ENCODE results near the gene RTKN.
"Not testable (repeated sequence)": the region's sequence is repeated elsewhere in the genome, so short reads cannot be mapped to it uniquely, and the experiment has no call there.

RTKN gene

DNA sequence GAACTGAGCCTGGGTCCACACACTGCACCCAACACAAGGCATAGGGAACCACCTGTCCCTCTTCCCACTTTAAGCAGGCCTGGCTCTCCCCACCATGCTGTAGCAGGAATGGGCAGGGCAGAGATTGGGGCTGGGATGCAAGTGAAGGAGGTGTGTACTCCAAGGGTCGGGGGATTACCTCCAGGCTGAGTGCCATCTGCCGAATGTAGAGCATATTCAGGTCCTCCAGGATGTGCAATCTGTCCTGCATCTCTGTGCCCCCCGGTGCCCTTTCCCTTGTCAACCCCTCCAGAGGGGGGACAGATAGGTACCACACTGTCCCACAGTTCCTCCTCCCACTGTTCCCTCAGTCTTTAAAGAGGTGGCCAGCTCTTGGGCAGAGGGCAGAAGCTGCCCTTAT, 2.4 kb downstream of the RTKN start:
- DNase-seq (ENCODE audit: low read depth in 2 of 2), result no peak

- no peak for DNase-seq (ENCODE audit: low read depth in 2 of 2)
Measured at GRCh38 chr2:74438248-74438647, 3.5 kb downstream of the RTKN start.

GRCh38 chr2:74436848-74437695, 4.7 kb downstream of the RTKN start:
- no peak for DNase-seq (ENCODE audit: low read depth in 2 of 2)

- DNase-seq (ENCODE audit: low read depth in 2 of 2), result no peak
Measured at GRCh38 chr2:74436111-74436805, 5.5 kb downstream of the RTKN start.

GRCh38 chr2:74430502-74430901, 11.2 kb downstream of the RTKN start:
- no peak for DNase-seq (ENCODE audit: low read depth in 2 of 2)

GRCh38 chr2:74429487-74430451, 12.0 kb downstream of the RTKN start:
- no peak for DNase-seq (ENCODE audit: low read depth in 2 of 2)

GRCh38 chr2:74428675-74429074, 13.1 kb downstream of the RTKN start:
- no peak for DNase-seq (ENCODE audit: low read depth in 2 of 2)

- no peak for DNase-seq (ENCODE audit: low read depth in 2 of 2)
Measured at GRCh38 chr2:74427551-74427950, 14.2 kb downstream of the RTKN start.

DNA sequence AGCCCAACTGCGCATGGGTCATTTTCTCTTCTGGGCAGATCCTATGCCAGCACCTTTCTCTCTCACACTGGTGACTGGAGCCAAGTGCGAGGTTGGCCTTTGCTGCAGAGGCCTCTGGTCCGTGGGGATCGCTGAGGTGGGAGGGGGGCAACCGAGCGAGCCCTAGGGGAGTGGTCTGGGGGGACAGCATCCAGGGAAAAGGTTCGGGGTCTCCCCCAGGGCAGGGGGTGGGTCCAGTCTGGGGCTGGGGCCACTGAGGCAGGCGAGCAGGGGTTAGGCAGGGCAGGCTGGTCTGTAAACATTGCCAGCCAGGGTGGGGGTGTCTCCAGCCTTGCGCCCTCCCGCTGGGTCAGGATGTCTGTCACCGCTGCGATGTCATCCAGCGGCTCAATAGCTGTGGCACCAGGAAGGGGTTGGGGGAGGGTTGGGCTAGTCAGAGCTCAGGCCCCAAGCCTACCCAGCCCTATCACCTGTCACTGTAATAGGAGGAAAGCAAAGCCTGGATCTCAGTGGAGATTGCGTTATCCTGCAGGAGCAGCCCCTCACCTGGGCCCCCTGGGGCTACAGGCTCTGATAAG, 15.5 kb downstream of the RTKN start:
- DNase-seq (ENCODE audit: low read depth in 2 of 2), result no peak

DNA sequence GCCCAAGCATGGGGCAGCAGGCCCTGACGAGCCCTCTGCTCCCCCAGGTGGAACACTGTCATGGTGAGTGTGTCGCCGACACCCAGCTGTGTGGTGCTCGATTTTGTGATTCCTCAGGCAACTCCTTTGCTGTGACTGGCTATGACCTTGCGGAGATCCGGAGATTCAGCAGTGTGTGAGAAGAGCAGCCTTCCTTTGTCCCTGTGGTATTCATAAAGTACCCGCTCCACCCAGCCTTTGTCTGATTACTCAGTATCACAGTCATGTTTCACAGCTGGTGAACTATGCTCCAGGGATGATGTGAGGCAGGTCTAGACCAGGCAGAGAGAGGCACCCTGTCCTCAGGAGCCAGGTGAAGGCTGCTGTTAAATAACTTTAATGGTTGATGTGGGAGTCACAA, 16.2 kb downstream of the RTKN start:
- DNase-seq (ENCODE audit: low read depth in 2 of 2), result no peak

- no peak for DNase-seq (ENCODE audit: low read depth in 2 of 2)
Measured at GRCh38 chr2:74424995-74425406, 16.7 kb downstream of the RTKN start.

- DNase-seq (ENCODE audit: low read depth in 2 of 2), result no peak
Measured at GRCh38 chr2:74424139-74424992, 17.4 kb downstream of the RTKN start.

DNA sequence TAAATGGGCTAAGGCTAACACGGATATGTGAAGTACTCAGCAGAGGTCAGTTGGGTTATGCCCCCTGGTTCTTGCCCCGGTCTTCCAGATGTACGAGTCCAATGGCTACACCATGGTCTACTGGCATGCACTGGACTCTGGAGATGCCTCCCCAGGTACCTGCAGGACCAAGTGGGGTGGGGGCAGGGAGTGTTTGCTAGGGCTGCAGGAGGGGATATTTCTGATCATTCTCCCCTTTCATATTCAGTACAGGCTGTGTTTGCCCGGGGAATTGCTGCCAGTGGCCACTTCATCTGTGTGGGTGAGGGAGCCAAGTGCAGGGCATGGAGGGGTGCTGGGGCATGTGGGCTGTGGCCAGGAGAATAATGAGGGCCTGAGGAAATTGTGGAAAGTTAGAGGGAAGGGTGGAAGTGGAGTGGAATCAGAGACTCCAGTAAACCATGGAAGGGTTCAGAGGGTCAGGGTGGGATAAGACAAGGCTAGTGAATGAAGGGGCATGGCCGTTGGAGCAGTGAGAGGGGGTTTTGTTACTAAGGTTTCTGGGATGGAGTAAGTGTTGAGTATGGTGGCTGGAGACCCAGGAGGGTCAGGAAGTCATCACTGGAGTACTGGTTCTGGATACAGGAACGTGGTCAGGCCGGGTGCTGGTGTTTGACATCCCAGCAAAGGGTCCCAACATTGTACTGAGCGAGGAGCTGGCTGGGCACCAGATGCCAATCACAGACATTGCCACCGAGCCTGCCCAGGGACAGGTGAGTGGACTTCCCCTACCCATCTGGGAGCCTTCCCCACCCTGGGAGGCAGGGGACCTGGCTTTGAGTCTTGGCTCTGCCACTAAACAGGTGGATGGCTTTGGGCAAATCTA, 18.3 kb downstream of the RTKN start:
- DNase-seq (ENCODE audit: low read depth in 2 of 2), result no peak

GRCh38 chr2:74421221-74421870, 20.4 kb downstream of the RTKN start, which contains the start of the genes C2orf81 and WDR54:
TSS of gene C2orf81 (minus strand) at chr2:74421619. CDS start at chr2:74421560, 59 bp downstream.
TSS of gene WDR54 (plus strand) at chr2:74421730. CDS start at chr2:74422154, 424 bp downstream.
- peak; percentile 82 to 95 for DNase-seq (ENCODE audit: low read depth in 2 of 2)

GRCh38 chr2:74420443-74421103, 21.2 kb downstream of the RTKN start:
- not testable (repeated sequence) for DNase-seq (ENCODE audit: low read depth in 2 of 2)

- DNase-seq (ENCODE audit: low read depth in 2 of 2), result no peak
Measured at GRCh38 chr2:74420006-74420405, 21.7 kb downstream of the RTKN start.

DNA sequence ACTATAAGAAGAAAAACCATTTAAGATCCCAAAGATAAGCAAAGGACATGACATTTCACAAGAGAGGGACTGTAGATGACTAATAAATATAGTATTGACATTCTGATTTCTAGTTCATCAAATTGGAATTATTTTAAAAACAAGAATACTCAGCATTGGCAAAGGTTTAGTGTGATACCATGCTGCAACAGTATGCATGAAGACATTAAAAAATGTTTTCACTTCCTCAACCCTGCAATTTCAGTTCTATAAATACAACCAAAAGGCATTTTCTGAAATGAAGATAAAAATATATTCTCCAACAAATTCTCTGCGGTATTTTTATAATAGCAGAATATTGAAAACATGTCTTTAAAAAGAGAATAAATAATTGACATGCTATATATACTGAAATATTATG, 22.4 kb downstream of the RTKN start:
- DNase-seq (ENCODE audit: low read depth in 2 of 2), result no peak

DNA sequence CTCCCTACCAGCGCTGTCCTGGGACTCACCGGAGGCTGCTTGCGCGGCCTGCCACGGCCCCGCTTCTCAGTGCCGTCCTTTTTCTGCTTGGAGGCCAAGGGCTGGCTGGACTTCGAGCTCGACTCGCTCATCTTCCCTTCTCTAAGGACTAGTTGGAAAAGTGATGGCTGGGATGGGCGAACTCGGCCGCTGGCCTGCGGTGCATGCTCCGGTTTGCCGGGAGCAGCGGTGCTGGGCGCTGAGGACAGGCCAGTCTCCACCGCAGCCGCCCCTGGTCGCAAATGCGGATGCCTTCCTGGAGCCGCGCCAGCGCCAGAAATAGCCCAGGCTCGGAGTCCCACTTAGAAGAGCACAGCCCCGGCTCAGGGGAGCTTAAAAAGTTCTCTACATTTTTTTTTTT, 23.4 kb downstream of the RTKN start:
- no peak for DNase-seq (ENCODE audit: low read depth in 2 of 2)

Data from stimulated activated CD8-positive, alpha-beta memory T cell treated with anti-CD3 and anti-CD28 coated beads, Interleukin-7, amount 100 ng/mL, for 4 hours (primary cell).